ENCODE results near the gene SLX9. TPM values are rescaled to one million over a fixed set of nuclear protein-coding genes. Genes with fewer than 3 reads are reported as not detected.

The SLX9 gene
- total RNA-seq, 6 experiments from 2014 or later = 27.7 to 34.7 (median 31.5) TPM

DNA sequence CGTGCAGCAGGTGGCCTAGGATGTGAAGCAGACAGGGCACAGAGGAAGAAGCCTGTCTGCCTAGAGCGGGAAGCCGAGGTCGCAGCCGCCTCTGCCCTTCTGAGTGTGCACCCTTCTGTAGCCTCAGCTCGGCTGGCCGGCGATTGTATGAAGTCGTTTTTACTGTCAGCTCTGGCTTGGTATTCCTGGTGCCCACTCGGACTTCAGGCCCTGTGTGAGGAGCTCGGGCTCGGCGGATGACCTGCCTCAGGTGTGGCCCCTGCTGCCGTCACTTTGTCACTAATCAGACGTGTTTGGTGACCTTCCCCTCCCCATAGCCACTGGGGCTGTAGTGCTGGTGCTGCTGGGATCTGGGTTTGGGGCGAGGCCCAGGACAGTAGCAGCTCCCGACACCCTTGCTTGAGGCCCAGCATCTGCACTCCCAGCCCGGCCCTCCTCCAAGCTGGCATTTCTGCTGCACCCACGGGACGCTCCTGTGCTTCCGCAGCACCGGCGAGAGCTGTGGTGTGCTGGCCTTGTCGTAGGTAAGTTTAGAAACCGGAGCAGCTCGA is 18.1 kb downstream of the SLX9 start:
- peaks cover 26% of the 10 kb centered on the region for H3K4me1 Mint-ChIP-seq (ENCODE audit: low read depth)
- no peak overlapping the region for H3K4me3 Mint-ChIP-seq
- no peak for DNase-seq
- H3K9me3 Mint-ChIP-seq = no peaks in the 10 kb centered on the region
- peaks cover 21% of the 10 kb centered on the region; the same call in 1 of the 2 replicates for H3K36me3 Mint-ChIP-seq (ENCODE audit: low read depth)
- H3K27me3 Mint-ChIP-seq (ENCODE audit: insufficient read depth) = no peaks in the 10 kb centered on the region; the same call in 1 of the 2 replicates
- H3K27ac Mint-ChIP-seq = no peak overlapping the region
- TF ChIP-seq, protein P1, sequence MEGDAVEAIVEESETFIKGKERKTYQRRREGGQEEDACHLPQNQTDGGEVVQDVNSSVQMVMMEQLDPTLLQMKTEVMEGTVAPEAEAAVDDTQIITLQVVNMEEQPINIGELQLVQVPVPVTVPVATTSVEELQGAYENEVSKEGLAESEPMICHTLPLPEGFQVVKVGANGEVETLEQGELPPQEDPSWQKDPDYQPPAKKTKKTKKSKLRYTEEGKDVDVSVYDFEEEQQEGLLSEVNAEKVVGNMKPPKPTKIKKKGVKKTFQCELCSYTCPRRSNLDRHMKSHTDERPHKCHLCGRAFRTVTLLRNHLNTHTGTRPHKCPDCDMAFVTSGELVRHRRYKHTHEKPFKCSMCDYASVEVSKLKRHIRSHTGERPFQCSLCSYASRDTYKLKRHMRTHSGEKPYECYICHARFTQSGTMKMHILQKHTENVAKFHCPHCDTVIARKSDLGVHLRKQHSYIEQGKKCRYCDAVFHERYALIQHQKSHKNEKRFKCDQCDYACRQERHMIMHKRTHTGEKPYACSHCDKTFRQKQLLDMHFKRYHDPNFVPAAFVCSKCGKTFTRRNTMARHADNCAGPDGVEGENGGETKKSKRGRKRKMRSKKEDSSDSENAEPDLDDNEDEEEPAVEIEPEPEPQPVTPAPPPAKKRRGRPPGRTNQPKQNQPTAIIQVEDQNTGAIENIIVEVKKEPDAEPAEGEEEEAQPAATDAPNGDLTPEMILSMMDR (IDR thresholded peaks at IDR 0.05) = no peak

DNA sequence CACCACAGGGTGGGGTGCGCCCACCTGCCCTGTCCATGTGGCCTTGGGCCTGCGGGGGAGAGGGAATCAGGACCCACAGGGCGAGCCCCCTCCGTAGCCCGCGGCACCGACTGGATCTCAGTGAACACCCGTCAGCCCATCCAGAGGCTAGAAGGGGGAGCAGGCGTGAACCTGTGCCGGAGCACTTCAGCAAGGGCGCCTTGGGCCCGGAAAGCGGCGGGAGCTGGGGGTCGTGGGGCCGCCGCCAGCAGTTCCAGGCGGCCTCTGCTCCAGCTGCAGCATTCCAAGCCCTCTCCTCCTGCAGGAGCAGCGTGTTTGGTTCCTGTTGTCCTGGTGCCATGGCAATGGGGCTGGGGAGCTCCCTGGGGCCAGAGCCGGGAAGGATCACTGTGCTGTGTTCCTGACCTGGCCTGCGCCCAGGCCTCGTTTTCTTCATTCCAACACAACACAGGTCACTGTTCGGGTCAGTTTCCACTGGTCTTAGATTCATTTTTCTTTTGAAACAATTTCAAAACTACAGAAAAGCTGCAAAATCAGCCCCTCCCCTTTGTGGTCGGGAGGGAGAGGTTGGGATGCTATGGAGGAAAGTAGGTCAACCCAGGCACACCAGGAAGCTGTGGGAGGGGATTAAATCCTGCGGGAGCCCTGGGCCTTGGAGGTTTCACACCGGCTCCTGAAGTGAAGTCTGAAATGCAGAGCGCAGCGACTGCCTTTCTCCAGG is 18.8 kb downstream of the SLX9 start:
- Mint-ChIP-seq H3K36me3 (ENCODE audit: low read depth) (peaks cover 24% of the 10 kb centered on the region; the same call in 1 of the 2 replicates), H3K4me1 (ENCODE audit: low read depth) (peaks cover 32% of the 10 kb centered on the region), H3K27me3 (ENCODE audit: insufficient read depth) (no peaks in the 10 kb centered on the region; the same call in 1 of the 2 replicates), H3K27ac (no peak overlapping the region), H3K4me3 (no peak overlapping the region), H3K9me3 (no peaks in the 10 kb centered on the region)
- TF ChIP-seq, protein P1 (IDR thresholded peaks at IDR 0.05) = no peak
- no peak for DNase-seq

DNA sequence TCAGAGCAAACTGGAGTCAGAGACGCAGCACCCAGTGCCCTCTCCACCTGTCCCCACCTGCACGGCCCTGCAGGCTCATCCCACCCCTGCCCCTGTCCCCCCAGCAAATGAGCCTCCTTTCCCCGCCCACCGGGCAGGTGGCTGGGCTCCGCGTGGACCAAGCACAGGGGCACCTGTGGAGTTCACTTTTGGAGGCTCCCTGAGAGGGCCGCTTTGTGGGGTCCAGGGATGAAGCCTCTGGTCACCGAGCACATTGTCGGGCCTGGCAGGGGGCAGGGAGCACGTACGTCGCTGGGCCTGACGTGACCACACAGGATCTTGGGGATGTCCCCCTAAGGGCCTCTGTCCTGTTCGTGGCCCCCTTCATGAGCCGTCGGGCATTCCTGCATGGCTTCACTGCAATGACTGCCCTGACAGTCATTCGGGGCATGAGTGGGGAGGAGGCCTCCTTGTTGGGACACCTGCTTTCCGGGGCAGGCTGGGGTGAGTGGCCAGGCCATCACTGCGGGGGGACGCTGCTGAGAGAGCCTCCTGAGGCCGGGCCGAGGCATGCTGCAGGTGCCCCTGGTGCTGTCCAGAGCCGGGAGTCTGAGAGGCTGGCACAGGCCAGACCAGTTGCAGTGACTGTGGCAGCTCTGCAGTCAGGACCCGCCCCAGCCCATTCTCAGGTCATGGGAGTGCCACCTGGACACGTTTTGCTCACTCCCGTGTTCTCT is 19.7 kb downstream of the SLX9 start:
- TF ChIP-seq, protein P1 (IDR thresholded peaks at IDR 0.05) = no peak
- H3K36me3 Mint-ChIP-seq (ENCODE audit: low read depth) = peaks cover 29% of the 10 kb centered on the region
- H3K4me3 Mint-ChIP-seq = no peak overlapping the region
- no peaks in the 10 kb centered on the region for H3K9me3 Mint-ChIP-seq
- H3K4me1 Mint-ChIP-seq (ENCODE audit: low read depth) = peaks cover 34% of the 10 kb centered on the region
- no peak overlapping the region for H3K27ac Mint-ChIP-seq
- no peak for DNase-seq
- no peaks in the 10 kb centered on the region; the same call in 1 of the 2 replicates for H3K27me3 Mint-ChIP-seq (ENCODE audit: insufficient read depth)

DNA sequence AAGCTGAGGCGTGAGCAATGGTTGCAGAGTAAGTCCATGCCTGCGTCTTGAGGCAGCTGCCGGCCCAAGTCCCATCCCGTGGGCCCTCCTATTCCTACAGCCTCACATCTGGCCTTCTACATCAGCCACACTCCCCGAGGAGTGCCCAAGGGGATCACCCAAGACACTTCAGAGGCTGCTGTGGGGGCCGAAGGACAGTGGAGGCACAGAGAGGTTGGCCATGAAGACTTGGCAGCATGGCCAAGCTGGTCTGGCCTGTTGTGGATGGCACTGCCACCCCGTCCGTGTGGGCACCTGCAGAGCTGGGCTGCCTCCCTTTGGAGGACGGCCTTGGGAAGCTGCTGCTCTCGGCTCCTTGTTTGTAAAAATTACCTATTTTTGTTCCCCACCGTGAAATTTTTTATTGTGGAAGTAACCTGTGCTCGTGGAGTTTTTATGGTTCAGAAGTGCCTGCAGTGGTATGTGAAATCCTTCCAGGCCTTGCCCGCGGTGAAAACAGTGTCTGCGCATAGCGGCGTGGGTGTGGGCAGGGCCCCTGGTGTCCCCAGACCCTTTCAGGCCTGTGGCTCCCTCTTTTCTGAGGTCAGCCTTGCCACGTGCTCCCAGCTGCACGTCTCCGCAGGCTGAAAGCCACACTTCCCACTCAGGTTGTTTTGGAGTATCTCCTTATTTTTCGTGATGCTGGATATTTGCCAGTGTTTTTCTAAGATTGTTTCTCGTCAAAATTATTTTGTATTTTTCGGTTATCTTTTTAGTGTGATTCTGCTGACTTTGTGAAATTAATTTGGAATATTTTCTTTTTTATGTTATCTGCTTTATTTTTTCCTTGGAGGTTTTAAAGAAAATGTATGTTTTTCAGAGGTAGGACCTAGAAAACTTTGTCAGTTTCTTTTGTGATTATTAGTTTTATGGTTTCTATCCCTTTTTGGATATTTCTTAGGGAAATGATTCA is 20.6 kb downstream of the SLX9 start:
- Mint-ChIP-seq H3K36me3 (ENCODE audit: low read depth) (peaks cover 35% of the 10 kb centered on the region), H3K27me3 (ENCODE audit: insufficient read depth) (no peaks in the 10 kb centered on the region; the same call in 1 of the 2 replicates), H3K9me3 (no peaks in the 10 kb centered on the region), H3K4me3 (no peak overlapping the region), H3K4me1 (ENCODE audit: low read depth) (peaks cover 34% of the 10 kb centered on the region), H3K27ac (no peak overlapping the region)
- DNase-seq = no peak
- TF ChIP-seq, protein P1 (IDR thresholded peaks at IDR 0.05) = no peak

DNA sequence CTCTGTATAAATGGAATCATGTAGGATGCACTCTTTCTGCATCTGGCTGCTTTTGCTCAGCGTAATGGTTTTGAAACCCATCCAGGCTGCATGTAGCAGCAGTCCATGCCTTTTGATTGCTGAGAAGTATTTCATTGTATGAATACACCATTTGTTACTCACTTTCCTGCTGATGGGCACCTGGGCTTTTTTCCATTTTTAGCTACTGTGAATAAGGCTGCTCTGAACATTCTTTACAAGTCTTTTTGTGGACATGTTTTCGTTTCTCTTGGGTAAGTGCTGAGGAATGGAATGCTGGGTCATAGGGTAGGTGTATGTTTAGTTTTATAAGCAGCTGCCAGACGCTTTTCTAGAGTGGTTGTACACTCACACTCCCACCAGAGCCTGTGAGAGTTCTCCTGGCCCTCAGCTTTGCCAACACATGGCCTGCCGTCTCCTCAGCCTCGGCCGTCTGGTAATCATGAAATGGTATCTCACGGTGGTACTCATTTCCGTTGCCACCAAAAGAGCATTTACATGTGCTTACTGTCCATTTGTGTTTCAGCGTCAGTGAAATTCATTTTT is 22.7 kb downstream of the SLX9 start:
- H3K4me3 Mint-ChIP-seq = peak overlapping the region; percentile 16

More for the DNA sequence above, 22.7 kb downstream of the SLX9 start:
- TF ChIP-seq, protein P1 (IDR thresholded peaks at IDR 0.05) = no peak
- peak overlapping the region; percentile 74 for H3K27ac Mint-ChIP-seq
- DNase-seq = peak; percentile 78
- peaks cover 31% of the 10 kb centered on the region for H3K36me3 Mint-ChIP-seq (ENCODE audit: low read depth)
- no peaks in the 10 kb centered on the region; the same call in 1 of the 2 replicates for H3K27me3 Mint-ChIP-seq (ENCODE audit: insufficient read depth)
- no peaks in the 10 kb centered on the region for H3K9me3 Mint-ChIP-seq
- peaks cover 34% of the 10 kb centered on the region for H3K4me1 Mint-ChIP-seq (ENCODE audit: low read depth)

Data from HFFc6 (cell line).